Activated naive CD4-positive, alpha-beta T cell treated with anti-CD3 and anti-CD28 coated beads, Interleukin-2, amount 50 U/mL, for 72 hours (primary cell): ENCODE results near the gene PGM2L1. TPM values are rescaled to one million over a fixed set of nuclear protein-coding genes. Genes with fewer than 3 reads are reported as not detected.

ENCODE experiments used
- ATAC-seq, 2 donors: fragments of 150-1000 bp; cut with Tn5 transposase; 2 replicates each; pipeline ENCODE4 v1.10.0; 2021; ENCODE audit warnings: mild to moderate bottlenecking in 2 of 2, moderate library complexity in 2 of 2
- DNase-seq, 2 donors: peaks; one replicate each; pipeline ENCODE4 v3.0.0; 2021 to 2022; ENCODE audit warnings: low spot score in 2 of 2
- H3K27ac Mint-ChIP-seq, 2 donors: one replicate each; pipeline ENCODE4 v1.8.0; 2022; ENCODE audit warnings: mild to moderate bottlenecking in 2 of 2, mixed read lengths in 2 of 2
- H3K36me3 Mint-ChIP-seq, 2 donors: one replicate each; pipeline ENCODE4 v1.8.0; 2022; ENCODE audit warnings: mixed read lengths in 2 of 2
- H3K9me3 Mint-ChIP-seq, 2 donors: one replicate each; pipeline ENCODE4 v1.8.0; 2022; ENCODE audit warnings: mixed read lengths in 2 of 2
- total RNA-seq, 2 donors: library from RNA; stranded (reverse); gene quantifications; one replicate each; pipeline ENCODE4 v1.2.3, GENCODE V29; 2022

Gene PGM2L1
- total RNA-seq, 2 donors from 2014 or later = 10.8 to 20.8 TPM

DNA sequence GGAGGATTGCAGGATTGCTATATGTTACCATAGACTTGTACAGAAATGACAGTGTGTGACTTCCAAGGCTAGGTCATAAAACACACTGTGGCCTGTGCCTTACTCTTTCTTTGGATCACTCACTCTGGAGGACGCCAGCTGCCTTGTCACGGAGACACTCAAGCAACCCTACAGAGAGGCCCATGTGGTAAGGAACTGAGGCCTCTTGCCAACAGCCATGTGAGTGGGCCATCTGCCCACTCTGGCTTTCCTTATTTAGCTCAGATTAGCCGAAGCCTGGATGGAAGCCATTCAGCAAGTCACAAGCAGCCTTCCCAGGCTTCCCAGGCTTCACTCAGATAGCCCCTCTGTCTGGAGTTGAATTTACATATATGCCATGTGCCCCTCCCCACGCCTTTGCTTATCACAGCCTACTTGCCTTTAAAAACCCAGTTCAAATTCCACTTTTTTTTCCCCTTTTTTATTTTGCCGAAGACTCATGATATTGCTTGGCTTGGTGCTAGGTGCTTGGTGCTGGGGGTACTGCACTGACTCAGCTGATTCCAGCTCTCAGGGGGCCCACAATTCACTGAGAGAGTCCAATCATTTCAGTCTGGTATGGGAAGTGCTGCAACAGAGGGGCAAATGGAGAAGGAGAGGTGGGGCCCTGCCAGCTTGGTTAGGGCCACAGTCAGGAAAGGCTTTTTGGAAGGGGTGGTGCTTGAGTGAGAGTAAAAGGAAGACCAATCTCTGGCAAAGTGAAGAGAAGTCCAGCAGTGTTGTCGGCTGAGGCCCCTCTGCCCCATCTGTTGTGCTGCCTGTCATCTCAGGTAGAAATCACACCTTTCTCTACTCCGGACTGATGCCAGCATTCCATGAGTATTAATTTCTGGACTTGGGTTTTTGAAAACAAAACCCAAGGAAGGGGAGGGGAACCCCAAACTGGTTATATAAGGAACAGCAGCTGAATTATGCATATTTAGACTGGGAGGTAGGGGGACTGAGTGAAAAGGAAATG lies 72.3 kb downstream of the PGM2L1 start:
- peak overlapping the region in 1 of 2 donors; percentile 7 for H3K27ac Mint-ChIP-seq
- ATAC-seq (no peak), DNase-seq (no peak)
- H3K9me3 Mint-ChIP-seq = no peaks in the 10 kb centered on the region
- H3K36me3 Mint-ChIP-seq = no peaks in the 10 kb centered on the region

DNA sequence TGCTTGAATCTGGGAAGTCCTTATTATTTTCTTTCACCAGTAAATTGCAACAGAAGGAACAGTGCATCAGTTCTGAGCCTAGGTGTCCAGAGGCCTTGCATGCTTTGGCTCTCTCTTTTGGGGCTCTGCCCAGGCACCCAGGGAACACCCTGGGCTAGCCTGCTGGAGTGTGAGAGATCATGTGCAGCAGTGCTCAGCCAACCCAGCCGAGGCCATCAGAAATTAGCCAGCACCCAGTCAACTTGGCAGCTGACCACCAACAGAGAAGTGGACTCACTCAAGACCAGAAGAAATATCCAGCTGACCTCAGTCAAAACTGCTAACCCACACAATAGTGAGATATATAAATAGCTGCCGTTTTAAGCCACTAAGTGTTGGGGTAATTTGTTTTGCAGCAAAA lies 75.6 kb downstream of the PGM2L1 start:
- Mint-ChIP-seq H3K9me3 (peaks cover 4% of the 10 kb centered on the region in 2 donors), H3K27ac (no peak overlapping the region), H3K36me3 (peaks cover 5 to 8% of the 10 kb centered on the region in 2 donors)
- ATAC-seq (no peak), DNase-seq (no peak)

DNA sequence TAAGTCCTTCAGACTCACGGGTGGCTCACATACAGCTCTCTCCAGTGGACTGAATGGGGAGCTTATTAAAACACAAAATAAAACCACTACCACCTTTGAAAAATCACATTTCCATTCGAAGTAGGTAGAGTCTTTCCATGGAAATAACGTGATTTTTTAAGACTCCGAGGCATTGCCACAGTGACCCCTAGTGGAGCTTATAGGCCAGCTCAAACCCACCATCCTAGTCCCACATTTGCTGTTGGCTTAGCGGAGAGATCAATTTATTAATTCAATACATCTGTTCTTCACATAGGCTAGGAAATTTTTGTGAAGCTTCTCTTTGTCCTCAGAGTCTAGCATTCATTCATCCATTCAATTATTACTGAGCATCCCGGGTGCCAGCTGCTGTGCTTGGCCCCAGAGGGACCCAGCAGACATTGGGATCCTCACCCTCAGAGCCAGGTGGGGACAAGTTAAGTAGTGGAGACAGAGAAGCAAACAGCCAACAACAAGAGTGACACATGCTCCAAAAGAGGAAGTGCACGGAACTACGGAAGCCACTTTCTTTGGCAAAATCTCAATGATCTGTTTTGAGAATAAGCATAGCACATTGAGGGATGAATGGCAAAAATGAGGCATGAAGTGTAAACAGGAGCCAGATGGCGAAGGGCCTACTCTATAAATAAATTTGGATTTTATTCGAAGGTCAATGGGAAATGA lies 76.6 kb downstream of the PGM2L1 start:
- DNase-seq (peak in 1 of 2 donors; percentile 27), ATAC-seq (no peak)
- Mint-ChIP-seq H3K36me3 (peaks cover 9 to 19% of the 10 kb centered on the region in 2 donors), H3K27ac (no peak overlapping the region), H3K9me3 (peaks cover 12 to 15% of the 10 kb centered on the region in 2 donors)

DNA sequence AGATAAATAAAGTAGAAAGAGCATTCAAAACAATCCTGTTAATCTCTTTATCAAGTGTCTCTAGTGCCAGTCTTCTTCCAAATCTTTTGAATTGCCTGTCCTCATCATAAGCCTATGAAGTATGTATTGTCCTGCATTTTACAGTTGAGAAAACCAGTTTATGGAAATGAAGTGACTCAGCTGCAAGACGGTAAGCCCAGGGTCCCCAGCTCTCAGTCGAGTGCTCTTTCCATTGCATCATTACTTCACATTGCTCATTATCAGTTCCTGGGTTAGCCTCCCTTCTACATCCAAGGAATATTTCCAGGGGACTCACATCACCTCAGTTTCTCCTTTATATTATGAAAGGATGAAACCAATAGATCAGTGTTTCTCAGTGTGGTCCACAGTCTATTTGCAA lies 77.7 kb downstream of the PGM2L1 start:
- DNase-seq (no peak), ATAC-seq (no peak)
- peaks cover 9 to 22% of the 10 kb centered on the region in 2 donors for H3K36me3 Mint-ChIP-seq
- peaks cover 13 to 17% of the 10 kb centered on the region in 2 donors for H3K9me3 Mint-ChIP-seq
- no peak overlapping the region for H3K27ac Mint-ChIP-seq

DNA sequence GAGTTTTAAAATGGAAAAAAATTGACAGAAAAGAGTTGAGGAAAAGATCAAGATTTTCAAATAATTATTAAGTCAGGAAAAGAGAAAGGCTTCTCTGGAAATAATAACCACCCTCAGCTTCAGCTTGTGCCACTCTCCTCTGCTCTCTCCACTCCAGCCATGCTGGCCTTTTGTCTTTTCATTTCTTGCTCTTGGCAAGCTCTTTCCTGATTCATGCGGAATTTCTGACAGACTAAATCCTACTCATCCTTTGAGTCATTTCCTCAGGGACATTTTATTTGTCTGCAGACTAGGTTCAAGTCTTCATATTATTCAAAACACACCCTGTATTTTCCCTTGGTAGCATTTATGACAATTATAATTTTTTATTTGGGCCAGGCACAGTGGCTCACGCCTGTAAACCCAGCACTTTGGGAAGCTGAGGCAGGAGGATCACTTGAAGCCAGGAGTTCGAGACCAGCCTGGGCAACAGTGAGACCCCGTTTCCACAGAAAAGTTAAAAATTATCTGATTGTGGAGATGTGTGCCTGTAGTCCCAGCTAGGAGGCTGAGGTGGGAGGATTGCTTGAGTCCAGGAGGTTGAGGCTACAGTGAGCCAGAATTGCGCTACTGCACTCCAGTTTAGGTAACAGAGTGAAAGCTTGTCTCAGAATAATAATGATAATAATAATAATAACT lies 79.0 kb downstream of the PGM2L1 start:
- H3K36me3 Mint-ChIP-seq = peaks cover 9 to 22% of the 10 kb centered on the region in 2 donors
- H3K9me3 Mint-ChIP-seq = peaks cover 16 to 17% of the 10 kb centered on the region in 2 donors
- DNase-seq = no peak
- peak in 1 of 2 donors; percentile 33 for ATAC-seq
- no peak overlapping the region for H3K27ac Mint-ChIP-seq

DNA sequence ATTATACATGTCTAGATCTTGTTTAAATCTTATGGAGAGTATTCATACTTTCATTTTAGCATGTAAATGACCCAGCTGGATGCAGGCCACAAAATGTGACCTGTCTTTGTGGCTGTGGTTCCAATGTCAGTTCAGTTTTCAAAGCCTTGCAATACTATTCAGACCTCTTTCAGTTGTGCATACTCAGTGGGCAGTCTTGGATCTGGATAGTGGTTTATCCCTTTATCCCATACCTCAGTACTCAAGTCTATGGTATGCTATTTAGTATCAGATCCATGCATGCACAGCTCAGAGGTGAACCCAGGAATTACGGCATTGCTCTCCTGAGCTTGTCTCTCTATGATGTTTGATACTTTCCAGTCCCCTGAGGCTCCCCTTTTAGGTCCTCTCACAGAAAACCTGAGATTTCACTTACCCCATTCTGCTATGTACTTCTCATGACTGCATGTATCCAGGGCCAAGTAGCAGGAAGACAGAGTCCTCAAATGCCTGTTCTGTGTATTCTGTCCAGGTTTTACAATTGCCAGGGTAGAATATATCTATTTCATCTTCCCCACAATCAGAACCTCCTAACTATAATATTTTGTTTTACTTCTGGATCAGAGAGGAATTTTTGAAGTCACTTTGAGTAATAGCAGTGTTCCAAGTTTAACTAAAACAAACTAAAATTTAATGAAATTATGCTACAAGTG lies 79.8 kb downstream of the PGM2L1 start:
- H3K36me3 Mint-ChIP-seq = peaks cover 9 to 22% of the 10 kb centered on the region in 2 donors
- DNase-seq (no peak), ATAC-seq (no peak)
- peaks cover 16 to 17% of the 10 kb centered on the region in 2 donors for H3K9me3 Mint-ChIP-seq
- H3K27ac Mint-ChIP-seq = no peak overlapping the region

DNA sequence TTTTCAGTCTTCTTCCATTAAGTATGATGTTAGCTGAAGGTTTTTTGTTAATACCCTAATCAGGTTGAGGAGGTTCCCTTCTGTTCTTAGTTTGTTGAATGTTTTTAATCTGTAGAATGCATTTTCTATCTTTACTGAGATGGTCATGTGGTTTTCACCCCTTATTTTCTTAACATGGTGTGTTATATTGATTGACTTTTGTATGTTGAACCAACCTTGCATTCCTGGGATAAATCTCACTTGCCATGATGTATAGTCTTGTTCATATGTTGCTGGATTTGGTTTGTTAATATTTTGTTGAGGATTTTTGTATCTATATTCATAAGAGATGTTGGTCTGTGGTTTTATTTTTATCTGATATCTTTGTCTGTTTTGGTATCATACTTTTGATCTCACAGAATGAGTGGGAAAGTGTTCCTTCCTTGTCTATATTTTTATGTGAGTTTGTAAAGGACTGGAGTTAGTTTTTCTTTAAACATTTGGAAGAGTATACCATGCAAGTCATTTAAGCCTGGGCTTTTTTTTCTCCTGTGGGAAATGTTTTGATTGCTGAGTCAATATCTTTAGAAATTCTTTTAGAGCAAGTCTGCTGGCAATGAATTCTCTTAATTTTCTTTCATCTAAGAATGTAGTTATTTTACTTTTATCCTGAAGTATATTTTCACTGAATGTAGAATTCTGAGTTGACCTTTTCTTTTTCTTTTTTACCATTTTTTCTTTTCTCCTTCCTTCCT lies 81.3 kb downstream of the PGM2L1 start:
- peaks cover 9 to 22% of the 10 kb centered on the region in 2 donors for H3K36me3 Mint-ChIP-seq

DNA sequence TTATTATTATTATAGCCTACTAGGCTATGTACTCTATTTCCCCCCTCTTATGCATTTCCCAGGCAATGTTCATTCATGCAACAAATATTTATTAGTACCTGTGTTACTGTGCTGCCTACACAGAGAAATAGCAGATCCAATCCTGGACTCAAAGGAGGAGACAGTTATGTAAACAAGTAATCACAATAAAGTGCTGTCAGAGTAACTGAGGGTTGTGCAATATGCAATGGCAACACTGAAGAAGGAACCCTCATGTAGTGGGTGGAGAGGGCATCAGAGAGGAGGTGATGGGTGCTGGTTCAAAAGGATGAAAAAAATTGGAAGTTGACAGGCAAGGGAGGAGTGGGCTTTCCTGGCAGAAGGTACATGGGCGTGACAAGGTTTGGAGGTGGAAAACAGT lies 85.9 kb downstream of the PGM2L1 start:
- DNase-seq (no peak), ATAC-seq (no peak)
- Mint-ChIP-seq H3K36me3 (peaks cover under 1 to 10% of the 10 kb centered on the region in 2 donors), H3K27ac (no peak overlapping the region), H3K9me3 (peaks cover 9% of the 10 kb centered on the region in 2 donors)

More for the DNA sequence above, 81.3 kb downstream of the PGM2L1 start:
- Mint-ChIP-seq H3K27ac (no peak overlapping the region), H3K9me3 (peaks cover 16 to 17% of the 10 kb centered on the region in 2 donors)
- no peak for ATAC-seq
- no peak for DNase-seq

DNA sequence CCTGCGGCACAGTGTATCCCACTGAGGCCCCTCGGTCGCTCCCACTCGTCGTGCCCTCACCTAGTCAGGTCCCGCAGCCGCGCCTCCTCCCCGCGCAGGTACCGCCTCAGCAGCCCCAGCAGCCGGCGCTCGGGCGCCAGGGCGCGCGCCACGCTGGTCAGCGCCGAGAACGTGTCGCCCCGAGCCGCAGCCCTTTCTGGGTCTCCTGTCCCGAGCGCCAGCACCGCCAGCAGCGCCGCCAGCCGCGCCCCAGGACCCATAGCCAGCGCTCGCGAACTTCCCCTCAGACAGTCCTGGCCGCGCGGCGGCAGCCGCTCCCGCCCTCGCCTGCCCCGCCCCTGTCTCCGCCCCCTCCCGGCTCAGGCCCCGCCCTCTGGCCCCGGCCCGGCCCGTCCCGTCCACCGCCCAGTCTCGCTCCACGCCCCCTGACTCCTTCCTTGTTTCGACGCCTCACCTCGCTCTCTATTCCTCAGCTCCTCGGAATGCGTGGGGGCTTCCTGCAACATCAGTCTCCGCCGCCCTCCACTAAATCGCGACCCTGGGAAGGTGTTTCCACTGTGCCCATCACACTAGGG lies 86.8 kb downstream of the PGM2L1 start, which contains the start of gene P4HA3:
Gene P4HA3 (minus strand): TSS at position 289 of the 575 bp plus-strand sequence. CDS start 29 bp downstream, at position 260.
- no peak within 1 kb of the TSS for H3K27ac Mint-ChIP-seq
- ATAC-seq (peak; percentile 93 to 97), DNase-seq (peak in 1 of 2 donors; percentile 62)
- H3K36me3 Mint-ChIP-seq = peaks cover 0 to 1% of the 10 kb centered on the region in 2 donors
- peaks cover under 1 to 3% of the 10 kb centered on the region in 2 donors for H3K9me3 Mint-ChIP-seq

DNA sequence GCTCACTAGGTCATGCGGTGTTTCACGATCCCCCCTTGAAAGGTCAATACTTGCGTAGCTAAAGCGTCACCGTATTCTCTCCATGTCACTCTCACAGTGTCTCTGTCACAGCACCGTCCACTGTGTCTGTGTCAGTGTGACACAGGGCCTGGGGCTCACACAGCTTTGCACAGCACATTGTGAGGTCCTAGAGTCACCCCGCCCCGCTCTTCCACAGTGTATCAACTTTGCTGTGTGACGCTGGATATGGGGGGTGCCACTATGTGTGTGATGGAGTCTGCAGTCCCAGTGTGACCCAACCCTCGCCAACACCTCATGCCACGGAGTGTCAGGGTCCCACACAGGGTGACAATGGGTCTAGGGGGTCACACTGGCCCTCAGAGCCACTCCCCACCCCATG lies 87.4 kb downstream of the PGM2L1 start:
- no peaks in the 10 kb centered on the region for H3K36me3 Mint-ChIP-seq
- H3K27ac Mint-ChIP-seq = no peak overlapping the region
- peak in 1 of 2 donors; percentile 3 for ATAC-seq
- no peak for DNase-seq
- H3K9me3 Mint-ChIP-seq = peaks cover 0 to 3% of the 10 kb centered on the region in 2 donors

DNA sequence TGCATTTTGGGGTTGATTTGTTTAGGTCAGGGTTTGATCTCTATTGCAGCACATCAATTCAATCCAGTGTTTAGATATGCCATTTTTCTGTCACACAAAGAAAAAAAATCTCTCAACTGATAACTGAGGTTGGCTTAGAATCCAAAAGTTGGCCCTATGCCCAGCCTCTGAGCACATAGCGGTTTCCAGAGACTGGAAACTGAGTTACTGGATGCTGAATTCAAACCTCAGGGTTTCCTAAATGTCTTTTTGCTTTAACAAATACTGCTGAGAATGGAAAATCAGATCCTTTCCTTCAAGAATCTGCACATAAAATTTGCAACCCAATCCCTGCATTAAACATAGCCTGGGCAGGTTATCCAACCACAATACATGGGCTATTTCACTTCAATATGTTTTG lies 90.8 kb downstream of the PGM2L1 start:
- Mint-ChIP-seq H3K9me3 (no peaks in the 10 kb centered on the region), H3K36me3 (no peaks in the 10 kb centered on the region), H3K27ac (no peak overlapping the region)
- ATAC-seq (no peak), DNase-seq (no peak)

DNA sequence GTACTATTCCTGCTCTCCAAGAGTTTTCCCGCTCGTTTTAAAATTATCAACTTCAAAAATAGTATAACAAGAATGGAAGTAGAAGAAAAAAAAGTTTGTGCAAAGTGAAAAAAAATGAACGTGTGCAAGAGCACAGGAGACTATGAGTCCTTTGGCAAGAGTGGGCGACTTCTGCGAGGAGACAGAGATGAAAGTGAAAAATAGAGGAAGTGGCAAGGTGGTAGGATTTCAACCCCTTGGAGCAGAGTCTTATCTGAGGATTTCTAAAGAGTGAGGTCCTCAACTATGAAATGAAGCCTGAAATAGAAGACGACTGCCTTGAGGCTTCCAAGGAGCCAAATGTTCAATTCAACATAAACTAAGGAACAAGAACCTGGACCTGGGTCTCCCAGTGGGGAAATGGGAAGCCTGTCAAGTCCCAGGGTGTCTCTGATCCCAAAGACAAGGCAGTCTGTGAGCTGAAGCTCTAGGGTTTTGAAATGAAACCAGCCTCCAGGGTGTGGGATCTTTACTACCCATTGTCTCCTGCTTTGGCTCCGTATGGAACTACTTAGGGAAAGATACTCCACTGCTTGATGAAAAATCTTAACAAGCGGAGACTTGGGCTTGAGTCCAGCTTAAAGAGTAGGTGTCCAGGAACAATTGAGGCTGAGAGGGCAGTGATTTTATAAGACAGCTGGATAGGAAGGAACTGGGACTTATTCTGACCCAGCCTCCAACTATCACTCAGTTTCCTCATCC lies 91.6 kb downstream of the PGM2L1 start:
- DNase-seq (no peak), ATAC-seq (no peak)
- Mint-ChIP-seq H3K36me3 (no peaks in the 10 kb centered on the region), H3K9me3 (no peaks in the 10 kb centered on the region), H3K27ac (no peak overlapping the region)

DNA sequence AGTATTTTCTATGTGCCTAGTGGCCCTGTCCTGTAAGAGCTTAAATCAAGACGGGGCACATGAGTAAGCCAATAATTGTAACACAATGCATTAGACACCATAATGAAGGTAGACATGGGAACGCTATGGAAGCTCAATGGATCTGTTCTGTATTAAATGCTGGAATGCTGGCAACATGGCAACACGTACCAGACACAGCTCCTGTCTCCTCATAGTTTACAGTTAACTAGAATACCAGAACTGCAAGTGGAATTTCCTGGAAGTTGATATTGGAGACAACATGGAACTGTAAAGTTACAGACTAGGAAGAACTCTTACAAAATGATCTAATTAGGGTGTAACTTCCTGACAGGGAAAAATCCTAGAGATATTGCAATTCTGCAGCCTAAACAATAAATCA lies 99.2 kb downstream of the PGM2L1 start:
- Mint-ChIP-seq H3K36me3 (peaks cover 0 to 4% of the 10 kb centered on the region in 2 donors), H3K27ac (no peak overlapping the region), H3K9me3 (no peaks in the 10 kb centered on the region)
- no peak for DNase-seq
- ATAC-seq = no peak

DNA sequence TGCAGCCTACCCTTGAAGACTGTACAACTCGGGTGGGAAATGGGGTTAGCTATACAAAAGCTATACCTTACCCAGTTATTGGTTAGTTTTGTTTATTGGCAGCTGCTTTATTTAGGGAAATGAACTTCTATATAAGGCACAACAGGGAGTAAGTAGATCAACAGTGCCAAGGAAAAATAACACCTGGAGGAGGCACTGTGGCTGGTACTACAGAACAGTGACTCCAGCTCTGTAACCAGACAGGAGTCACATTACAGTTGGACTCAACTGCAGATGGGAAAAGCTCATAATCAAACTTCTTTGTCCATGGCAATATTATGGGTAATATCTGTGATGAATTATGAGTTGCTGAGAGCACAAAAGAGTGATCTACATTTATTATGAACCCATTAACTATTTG lies 100.7 kb downstream of the PGM2L1 start:
- DNase-seq (no peak), ATAC-seq (no peak)
- Mint-ChIP-seq H3K27ac (no peak overlapping the region), H3K36me3 (peaks cover 0 to 6% of the 10 kb centered on the region in 2 donors), H3K9me3 (no peaks in the 10 kb centered on the region)

DNA sequence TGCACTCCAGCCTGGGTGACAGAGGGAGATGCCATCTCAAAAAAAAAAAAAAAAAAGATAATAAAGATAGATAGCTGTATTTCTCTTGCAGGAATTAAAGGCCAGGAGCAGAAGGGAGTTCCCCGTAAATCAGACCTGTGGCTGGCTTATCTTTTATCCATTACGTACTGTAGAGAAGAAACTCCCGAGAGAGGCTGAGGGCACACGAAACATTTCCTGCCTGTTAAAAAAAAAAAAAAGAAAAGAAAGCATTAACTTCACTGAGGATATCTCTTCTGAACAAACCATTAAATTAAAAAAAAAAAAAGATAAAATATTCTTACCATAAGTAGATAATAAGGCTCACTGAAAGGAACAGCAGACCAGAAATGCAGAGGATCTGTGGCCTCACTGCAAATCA lies 109.3 kb downstream of the PGM2L1 start:
- DNase-seq (no peak), ATAC-seq (peak in 1 of 2 donors; percentile 55)
- Mint-ChIP-seq H3K36me3 (peaks cover 0 to under 1% of the 10 kb centered on the region in 2 donors), H3K27ac (no peak overlapping the region), H3K9me3 (no peaks in the 10 kb centered on the region)
